AG09309 (cell line): Measurements from ENCODE around the gene ZNF75A.
A peak's percentile ranks its signal among the peaks of the same experiment; 100 is the strongest.

Experiments
- DNase-seq: peaks from one replicate; pipeline ENCODE4 v3.0.0-alpha.2; 2010; ENCODE audit warnings: low read depth
- H3K4me3 ChIP-seq: 2 replicates; pipeline ENCODE4 v1.5.1; 2011; ENCODE audit warnings: mild to moderate bottlenecking, low read depth, low read length, moderate library complexity; ENCODE audit not compliant: control insufficient read depth
- TF ChIP-seq, protein P1 (sequence below): IDR thresholded peaks from 2 replicates; pipeline ENCODE4 v1.5.1; 2011; ENCODE audit warnings: mild to moderate bottlenecking, low read depth, low read length, inconsistent platforms; ENCODE audit not compliant: insufficient read depth, control insufficient read depth; ENCODE audit errors: missing control alignments

ZNF75A gene

DNA sequence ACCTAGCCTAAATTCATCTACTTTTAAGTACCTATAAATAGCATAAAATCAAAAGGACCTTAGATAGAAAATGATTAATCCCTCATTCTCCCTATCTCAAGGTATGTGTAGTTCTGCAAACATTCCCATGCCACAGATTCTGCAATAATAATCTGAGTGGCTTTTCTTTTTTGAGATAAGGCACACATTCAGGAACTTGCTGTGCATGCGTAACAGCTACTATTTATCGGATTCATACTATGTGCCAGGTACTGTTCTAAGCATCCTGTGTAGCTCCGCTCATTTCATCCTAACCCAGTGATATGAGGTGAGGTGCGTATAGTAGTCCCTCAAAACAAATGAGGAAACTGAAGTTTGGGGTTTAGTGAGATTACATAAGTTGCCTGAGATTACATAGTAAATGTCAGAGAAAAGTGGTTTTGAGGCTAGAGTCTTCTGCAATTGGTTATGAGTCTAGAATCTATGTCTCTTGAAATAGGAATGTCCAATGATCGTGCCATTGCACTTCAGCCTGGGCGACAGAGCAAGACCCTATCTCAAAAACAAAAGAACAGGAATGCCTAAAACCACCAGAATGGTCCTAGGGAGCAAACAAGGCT lies 24.0 kb upstream of the ZNF75A start:
- no peak overlapping the region for H3K4me3 ChIP-seq
- no peak for DNase-seq
- TF ChIP-seq, protein P1, sequence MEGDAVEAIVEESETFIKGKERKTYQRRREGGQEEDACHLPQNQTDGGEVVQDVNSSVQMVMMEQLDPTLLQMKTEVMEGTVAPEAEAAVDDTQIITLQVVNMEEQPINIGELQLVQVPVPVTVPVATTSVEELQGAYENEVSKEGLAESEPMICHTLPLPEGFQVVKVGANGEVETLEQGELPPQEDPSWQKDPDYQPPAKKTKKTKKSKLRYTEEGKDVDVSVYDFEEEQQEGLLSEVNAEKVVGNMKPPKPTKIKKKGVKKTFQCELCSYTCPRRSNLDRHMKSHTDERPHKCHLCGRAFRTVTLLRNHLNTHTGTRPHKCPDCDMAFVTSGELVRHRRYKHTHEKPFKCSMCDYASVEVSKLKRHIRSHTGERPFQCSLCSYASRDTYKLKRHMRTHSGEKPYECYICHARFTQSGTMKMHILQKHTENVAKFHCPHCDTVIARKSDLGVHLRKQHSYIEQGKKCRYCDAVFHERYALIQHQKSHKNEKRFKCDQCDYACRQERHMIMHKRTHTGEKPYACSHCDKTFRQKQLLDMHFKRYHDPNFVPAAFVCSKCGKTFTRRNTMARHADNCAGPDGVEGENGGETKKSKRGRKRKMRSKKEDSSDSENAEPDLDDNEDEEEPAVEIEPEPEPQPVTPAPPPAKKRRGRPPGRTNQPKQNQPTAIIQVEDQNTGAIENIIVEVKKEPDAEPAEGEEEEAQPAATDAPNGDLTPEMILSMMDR, result no peak

DNA sequence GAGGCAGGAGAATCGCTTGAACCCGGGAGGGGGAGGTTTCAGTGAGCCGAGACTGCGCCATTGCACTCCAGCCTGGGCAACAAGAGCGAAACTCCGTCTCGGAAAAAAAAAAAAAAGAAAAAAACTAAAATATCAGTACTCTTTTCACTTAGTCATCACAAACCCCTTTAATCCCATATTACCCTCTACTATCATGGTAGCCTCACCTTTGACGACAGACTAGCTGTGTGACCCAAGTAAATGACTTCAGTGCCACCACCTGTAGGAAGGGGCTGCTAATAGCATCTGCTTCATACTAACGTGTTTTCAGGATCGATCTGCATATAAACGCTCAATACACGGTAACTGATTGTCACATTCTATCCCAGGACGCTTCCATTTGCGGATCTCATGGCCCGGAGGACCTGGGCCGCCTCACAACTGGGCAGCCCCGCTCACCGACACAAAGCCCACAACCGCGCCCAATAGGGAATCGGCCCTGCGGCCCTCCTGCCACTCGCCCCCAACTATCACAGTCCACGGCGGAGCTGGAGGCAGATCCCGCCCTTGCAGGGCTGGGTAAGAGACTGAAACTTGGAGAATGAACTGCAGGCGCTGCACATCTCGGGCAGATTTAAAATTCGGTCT lies 23.1 kb upstream of the ZNF75A start:
- DNase-seq, result no peak
- TF ChIP-seq, protein P1, result no peak
- peak overlapping the region; percentile 70 for H3K4me3 ChIP-seq

DNA sequence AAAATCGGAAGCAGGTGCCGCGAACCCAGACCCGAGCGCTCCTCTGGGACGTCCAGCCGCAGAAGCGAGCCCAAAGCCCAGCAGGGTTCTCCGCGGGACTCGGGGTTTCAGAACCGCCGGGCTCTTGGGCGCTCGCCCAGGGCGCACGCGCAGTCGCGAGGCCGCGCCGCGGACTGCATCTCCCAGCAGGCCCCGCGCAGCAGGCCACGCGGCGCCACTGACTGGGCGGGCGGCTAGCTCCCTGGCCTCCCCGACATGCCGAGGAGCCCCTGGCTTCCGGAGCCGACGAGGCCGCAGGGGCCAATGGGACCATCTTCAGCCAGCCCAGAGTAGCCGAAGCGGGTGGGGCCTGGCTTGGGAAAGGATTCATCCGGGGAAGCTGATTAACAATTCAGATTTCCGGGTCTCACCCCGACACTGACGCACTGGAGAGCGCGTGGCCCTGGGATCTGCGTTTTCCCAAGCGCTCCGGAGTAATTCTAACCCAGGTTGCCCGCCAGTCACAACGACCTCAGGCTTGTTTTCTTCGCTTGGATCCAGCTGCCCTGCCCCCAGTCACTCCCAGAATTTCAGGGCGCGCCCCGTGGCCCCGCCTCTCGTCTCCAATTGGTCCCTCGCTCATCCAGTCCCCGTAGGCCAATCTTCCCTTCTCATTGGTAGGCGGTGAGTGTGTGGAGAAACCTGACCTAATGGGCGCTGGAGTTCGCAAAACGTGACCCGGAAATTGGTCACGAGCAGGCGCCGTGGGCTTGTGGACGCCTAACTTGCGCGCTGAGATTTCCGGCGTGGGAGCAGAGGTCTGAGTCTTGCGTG lies 22.4 kb upstream of the ZNF75A start, which contains the start of gene ZNF263:
ZNF263 (plus strand) TSS at position 762 of the 813 bp plus-strand sequence. CDS start 328 bp downstream, outside the sequence.
- TF ChIP-seq, protein P1, result no peak
- peak within 1 kb of the TSS; percentile 70 for H3K4me3 ChIP-seq
- DNase-seq, result peak; percentile 94

DNA sequence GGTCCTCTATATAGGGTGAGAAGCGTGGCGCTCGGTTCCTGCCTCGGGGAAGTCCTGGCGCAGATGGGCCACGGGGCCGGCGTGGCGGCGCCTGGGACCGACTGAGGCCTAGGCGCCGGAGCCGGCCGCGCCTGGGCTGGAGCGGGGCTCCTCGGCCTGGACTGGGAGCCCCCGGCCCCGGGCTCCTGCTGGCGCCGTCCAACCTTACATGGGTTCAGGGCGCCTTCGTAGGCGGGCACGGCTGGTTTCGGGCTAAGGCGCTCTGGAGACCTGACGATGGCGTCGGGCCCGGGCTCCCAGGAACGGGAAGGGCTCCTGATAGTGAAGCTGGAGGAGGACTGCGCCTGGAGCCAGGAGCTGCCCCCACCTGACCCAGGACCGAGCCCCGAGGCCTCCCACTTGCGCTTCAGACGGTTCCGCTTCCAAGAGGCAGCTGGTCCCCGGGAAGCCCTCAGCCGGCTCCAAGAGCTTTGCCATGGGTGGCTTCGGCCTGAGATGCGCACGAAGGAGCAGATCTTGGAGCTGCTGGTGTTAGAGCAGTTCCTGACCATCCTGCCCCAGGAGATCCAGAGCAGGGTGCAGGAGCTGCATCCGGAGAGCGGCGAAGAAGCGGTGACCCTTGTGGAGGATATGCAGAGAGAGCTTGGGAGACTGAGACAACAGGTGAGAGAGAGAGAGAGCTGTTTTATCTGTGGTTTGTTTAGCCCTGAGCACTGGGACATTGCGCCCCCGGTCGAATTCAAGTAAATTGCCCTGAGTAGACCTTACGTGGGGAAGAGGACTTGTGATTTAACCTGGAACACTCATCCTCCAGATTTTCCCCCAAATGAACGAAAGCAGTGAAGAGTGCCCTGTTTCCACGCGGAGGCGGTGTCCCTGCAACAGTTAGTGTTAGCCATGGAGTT lies 21.5 kb upstream of the ZNF75A start:
- H3K4me3 ChIP-seq, result peak overlapping the region; percentile 70
- TF ChIP-seq, protein P1, result no peak
- no peak for DNase-seq

DNA sequence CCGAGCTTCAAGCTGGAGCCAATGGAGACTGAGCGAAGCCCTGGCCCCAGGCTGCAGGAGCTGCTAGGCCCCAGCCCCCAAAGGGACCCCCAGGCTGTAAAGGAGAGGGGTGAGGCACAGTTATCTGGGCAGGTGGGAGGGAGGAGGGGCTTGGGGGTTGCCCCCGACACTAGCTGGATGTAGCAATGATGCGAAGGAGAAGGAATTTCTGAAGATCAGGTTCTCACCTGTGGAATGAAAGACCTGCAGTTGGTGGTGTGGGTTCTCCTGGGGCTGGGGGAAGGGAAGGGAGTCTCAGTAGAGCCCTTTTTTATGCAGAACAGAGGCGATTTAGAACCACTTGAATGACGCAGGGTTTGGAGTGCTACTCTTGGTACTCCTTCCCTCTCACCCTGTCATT lies 20.2 kb upstream of the ZNF75A start:
- TF ChIP-seq, protein P1, result no peak
- DNase-seq, result no peak
- peak overlapping the region; percentile 70 for H3K4me3 ChIP-seq
